ENCODE data around the gene MRPL32. TPM values are rescaled to one million over a fixed set of nuclear protein-coding genes. Genes with fewer than 3 reads are reported as not detected.

MRPL32 gene
- total and polyA plus RNA-seq, 3 experiments from 2014 or later = 49.9 to 79.5 (median 74.6) TPM

DNA sequence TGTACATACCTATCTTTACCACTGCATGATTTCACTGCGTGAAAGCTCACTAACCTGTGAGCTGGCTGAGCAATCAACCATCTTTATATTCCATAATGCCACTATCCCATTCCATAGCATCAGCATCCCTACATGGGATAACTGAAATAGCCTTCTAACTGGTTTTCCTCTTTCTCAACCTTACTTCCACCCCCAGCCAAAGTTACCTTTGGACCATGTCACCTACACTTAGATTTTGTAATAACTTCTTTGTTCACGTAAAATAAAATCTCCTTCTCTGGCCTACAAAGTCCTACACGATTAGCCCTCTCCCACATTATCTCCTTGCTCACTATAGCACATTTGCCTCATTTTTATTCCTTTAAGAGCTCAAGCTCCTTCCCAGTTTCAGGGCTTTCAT, 2.7 kb upstream of the MRPL32 start:
- H3K27ac Mint-ChIP-seq = peak overlapping the region in 6 of 8 donors; percentile 3 to 77 (median 58)
- CTCF ChIA-PET = interaction anchor here (0.8 to 4.6 kb wide), 4 partner anchors 12 to 18 kb away, joined by 3 to 31 read pairs (median 3); partner anchors contain the start of gene C7orf25

DNA sequence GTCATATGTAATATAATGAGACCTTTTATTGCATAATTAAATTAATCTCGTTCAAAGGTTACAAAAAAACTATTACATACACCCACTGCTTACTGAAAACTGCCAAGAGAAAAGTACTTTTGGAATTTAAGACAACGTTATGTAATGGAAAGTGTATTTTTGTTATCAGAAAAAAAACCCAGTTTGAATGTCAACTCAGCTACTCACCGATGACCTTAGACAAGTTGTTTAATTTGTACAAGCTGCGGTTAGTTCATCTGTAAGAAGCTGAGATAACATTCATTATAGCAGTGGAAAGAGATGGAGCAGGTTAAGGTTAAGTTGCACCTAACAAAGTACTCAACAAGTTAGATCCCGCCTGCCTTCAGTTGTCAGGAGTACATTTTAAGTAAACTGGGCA, 1.3 kb upstream of the MRPL32 start:
- POLR2A ChIA-PET = no interaction called here

More for the DNA sequence above, 2.7 kb upstream of the MRPL32 start:
- Mint-ChIP-seq H3K4me1 (peaks cover 65 to 85% (median 73%) of the 10 kb centered on the region in 3 donors), H3K9me3 (no peaks in the 10 kb centered on the region), H3K4me3 (peak overlapping the region in 6 of 7 donors; percentile 3 to 41 (median 20)), H3K36me3 (peaks cover 0 to 52% (median 7%) of the 10 kb centered on the region in 3 donors), H3K27me3 (no peaks in the 10 kb centered on the region)
- no peak for DNase-seq
- H3K27ac ChIP-seq (ENCODE audit: low read depth, low read length) = no peak overlapping the region
- H3K4me3 ChIP-seq (ENCODE audit: low read length) = no peak overlapping the region
- H3K36me3 ChIP-seq (ENCODE audit: insufficient read depth, low read length) = peaks cover 17% of the 10 kb centered on the region
- POLR2A ChIA-PET = no interaction called here
- peaks cover 49% of the 10 kb centered on the region for H3K4me1 ChIP-seq (ENCODE audit: insufficient read depth, low read length)
- no peaks in the 10 kb centered on the region for H3K9me3 ChIP-seq (ENCODE audit: low read length)
- H3K27me3 ChIP-seq (ENCODE audit: insufficient read depth, low read length, poor library complexity, severe bottlenecking) = no peaks in the 10 kb centered on the region

DNA sequence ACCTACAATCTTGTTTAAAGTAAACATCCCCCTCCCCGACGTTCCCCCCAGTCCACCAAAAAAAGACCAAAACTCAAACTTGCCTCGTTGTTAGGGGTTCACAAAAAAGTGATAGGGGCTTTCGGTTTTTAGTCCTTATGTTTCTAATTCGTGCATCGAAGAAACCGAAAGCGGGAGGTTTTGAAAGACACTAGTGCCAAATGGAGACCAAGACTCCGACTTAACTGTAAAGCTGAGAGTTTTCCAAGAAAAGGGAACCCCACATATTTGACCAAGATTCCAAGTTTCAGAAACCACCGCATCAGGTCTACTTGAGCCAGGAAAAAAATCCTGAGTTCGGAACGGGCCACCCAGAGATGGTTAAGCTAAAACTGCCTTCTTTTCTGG, 736 bp upstream of the MRPL32 start:
- Mint-ChIP-seq H3K27ac (peak overlapping the region; percentile 83 to 100 (median 98)), H3K4me1 (peaks cover 69 to 91% (median 86%) of the 10 kb centered on the region in 3 donors), H3K9me3 (no peaks in the 10 kb centered on the region), H3K36me3 (peaks cover 0 to 50% (median 4%) of the 10 kb centered on the region in 3 donors), H3K27me3 (no peaks in the 10 kb centered on the region), H3K4me3 (peak overlapping the region; percentile 95 to 100 (median 99))
- H3K9me3 ChIP-seq (ENCODE audit: low read length) = no peaks in the 10 kb centered on the region
- H3K4me3 ChIP-seq (ENCODE audit: low read length) = peak overlapping the region; percentile 98
- POLR2A ChIA-PET = interaction anchor here (0.8 to 2.2 kb wide), 6 partner anchors 8 to 651 kb away, joined by 3 to 17 read pairs (median 6); partner anchors contain the start of genes C7orf25 and STK17A
- H3K4me1 ChIP-seq (ENCODE audit: insufficient read depth, low read length) = peaks cover 49% of the 10 kb centered on the region
- H3K27ac ChIP-seq (ENCODE audit: low read depth, low read length) = peak overlapping the region; percentile 88
- CTCF ChIA-PET = interaction anchor here (0.8 to 4.6 kb wide), 7 partner anchors 10 to 790 kb away, joined by 3 to 31 read pairs (median 3); partner anchors contain the start of genes C7orf25 and STK17A
- no peak for DNase-seq
- peaks cover 9% of the 10 kb centered on the region for H3K36me3 ChIP-seq (ENCODE audit: insufficient read depth, low read length)
- no peaks in the 10 kb centered on the region for H3K27me3 ChIP-seq (ENCODE audit: insufficient read depth, low read length, poor library complexity, severe bottlenecking)

More for the DNA sequence above, 1.3 kb upstream of the MRPL32 start:
- Mint-ChIP-seq H3K36me3 (peaks cover 0 to 50% (median 4%) of the 10 kb centered on the region in 3 donors), H3K4me1 (peaks cover 67 to 91% (median 80%) of the 10 kb centered on the region in 3 donors), H3K27ac (peak overlapping the region in 7 of 8 donors; percentile 83 to 100 (median 99)), H3K4me3 (peak overlapping the region; percentile 95 to 100 (median 99)), H3K27me3 (no peaks in the 10 kb centered on the region), H3K9me3 (no peaks in the 10 kb centered on the region)
- Histone ChIP-seq H3K27me3 (ENCODE audit: insufficient read depth, low read length, poor library complexity, severe bottlenecking) (no peaks in the 10 kb centered on the region), H3K27ac (ENCODE audit: low read depth, low read length) (peak overlapping the region; percentile 88), H3K4me3 (ENCODE audit: low read length) (peak overlapping the region; percentile 98), H3K4me1 (ENCODE audit: insufficient read depth, low read length) (peaks cover 49% of the 10 kb centered on the region), H3K9me3 (ENCODE audit: low read length) (no peaks in the 10 kb centered on the region), H3K36me3 (ENCODE audit: insufficient read depth, low read length) (peaks cover 13% of the 10 kb centered on the region)
- CTCF ChIA-PET = interaction anchor here (1.4 to 4.6 kb wide), 3 partner anchors 11 to 908 kb away, joined by 3 to 31 read pairs (median 15); partner anchors contain the start of gene STK17A
- DNase-seq = no peak

DNA sequence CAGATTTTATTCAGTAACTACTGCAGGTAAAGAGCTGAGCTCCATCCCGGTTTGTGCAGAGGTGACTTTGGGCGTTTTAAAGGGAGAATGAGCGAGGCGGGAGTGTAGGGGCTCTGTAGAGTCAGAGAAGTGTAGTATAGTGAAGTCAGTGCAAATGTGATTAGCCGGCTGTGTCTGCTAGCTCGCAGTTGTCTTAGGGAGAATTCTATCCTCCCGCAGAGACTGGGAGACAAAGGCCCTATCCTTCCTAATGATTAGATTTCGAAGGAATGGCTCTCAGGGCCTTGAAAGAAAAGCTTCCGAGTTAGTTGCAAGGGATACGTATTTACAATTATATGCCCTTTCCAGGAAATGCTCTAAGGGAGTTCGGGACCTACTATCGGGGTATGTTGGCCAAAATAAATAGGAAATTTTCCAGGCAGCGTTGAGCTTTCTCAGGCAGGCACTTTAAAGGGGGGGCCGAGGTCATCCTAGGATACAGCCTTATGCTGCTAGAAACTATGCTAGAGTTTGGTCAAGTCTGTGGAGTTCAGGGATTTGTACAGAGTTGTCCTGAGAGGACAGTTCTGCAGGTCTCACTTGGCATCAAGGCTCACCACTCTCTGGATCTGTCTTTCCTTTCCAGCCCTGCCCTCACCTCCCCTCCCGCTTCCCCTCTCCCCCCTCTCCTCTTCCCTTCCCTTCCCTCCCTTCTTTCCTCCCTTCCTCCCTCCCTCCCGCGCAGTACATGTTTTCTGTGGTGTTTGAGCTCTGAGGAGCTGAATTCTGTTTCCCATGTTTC, 825 bp downstream of the MRPL32 start:
- no peaks in the 10 kb centered on the region for H3K27me3 ChIP-seq (ENCODE audit: insufficient read depth, low read length, poor library complexity, severe bottlenecking)
- H3K27ac ChIP-seq (ENCODE audit: low read depth, low read length) = peak overlapping the region; percentile 88
- CTCF ChIA-PET = interaction anchor here (1.6 to 4.6 kb wide), 4 partner anchors 9 to 905 kb away, joined by 7 to 31 read pairs (median 12); partner anchors contain the start of genes C7orf25 and STK17A
- H3K9me3 Mint-ChIP-seq = no peaks in the 10 kb centered on the region
- no peak for DNase-seq
- peaks cover 0 to 48% (median 11%) of the 10 kb centered on the region in 3 donors for H3K36me3 Mint-ChIP-seq
- H3K4me1 Mint-ChIP-seq = peaks cover 60 to 80% (median 70%) of the 10 kb centered on the region in 3 donors
- peak overlapping the region; percentile 98 for H3K4me3 ChIP-seq (ENCODE audit: low read length)
- H3K9me3 ChIP-seq (ENCODE audit: low read length) = no peaks in the 10 kb centered on the region
- peak overlapping the region; percentile 83 to 100 (median 98) for H3K27ac Mint-ChIP-seq
- no peaks in the 10 kb centered on the region for H3K27me3 Mint-ChIP-seq
- peaks cover 46% of the 10 kb centered on the region for H3K4me1 ChIP-seq (ENCODE audit: insufficient read depth, low read length)
- H3K4me3 Mint-ChIP-seq = peak overlapping the region; percentile 95 to 100 (median 99)
- POLR2A ChIA-PET = interaction anchor here (0.6 to 2.2 kb wide), 4 partner anchors 21 to 812 kb away, joined by 3 to 17 read pairs (median 6); partner anchors contain the start of genes C7orf25 and STK17A
- H3K36me3 ChIP-seq (ENCODE audit: insufficient read depth, low read length) = peaks cover 9% of the 10 kb centered on the region

DNA sequence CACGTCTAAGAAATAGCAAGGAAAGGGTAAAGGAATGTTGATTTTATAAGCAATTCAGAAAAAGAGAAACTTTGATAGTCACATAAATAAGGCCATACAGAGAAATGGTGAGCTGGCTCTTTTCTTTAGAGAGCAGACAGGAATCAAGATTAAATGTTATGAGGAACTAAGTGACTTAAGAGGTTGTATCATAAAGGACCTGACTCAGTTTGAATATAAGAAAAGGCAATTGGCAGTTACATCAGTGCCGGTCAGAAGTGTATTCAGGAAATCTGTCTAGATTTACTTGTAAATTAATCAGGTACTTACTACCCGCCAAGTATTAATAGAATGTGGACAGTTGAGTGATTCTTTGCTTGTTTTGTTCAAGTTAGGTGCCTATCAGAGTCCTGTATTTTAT, 2.1 kb downstream of the MRPL32 start:
- peaks cover 50 to 67% (median 58%) of the 10 kb centered on the region in 3 donors for H3K4me1 Mint-ChIP-seq
- peaks cover 0 to 58% (median 12%) of the 10 kb centered on the region in 3 donors for H3K36me3 Mint-ChIP-seq
- Histone ChIP-seq H3K27me3 (ENCODE audit: insufficient read depth, low read length, poor library complexity, severe bottlenecking) (no peaks in the 10 kb centered on the region), H3K4me1 (ENCODE audit: insufficient read depth, low read length) (peaks cover 34% of the 10 kb centered on the region), H3K27ac (ENCODE audit: low read depth, low read length) (no peak overlapping the region), H3K36me3 (ENCODE audit: insufficient read depth, low read length) (peaks cover 9% of the 10 kb centered on the region), H3K9me3 (ENCODE audit: low read length) (no peaks in the 10 kb centered on the region), H3K4me3 (ENCODE audit: low read length) (no peak overlapping the region)
- H3K27me3 Mint-ChIP-seq = no peaks in the 10 kb centered on the region
- CTCF ChIA-PET = interaction anchor here (1.2 to 2.6 kb wide), 4 partner anchors 10 to 904 kb away, joined by 3 to 9 read pairs (median 6); partner anchors contain the start of genes C7orf25 and STK17A
- POLR2A ChIA-PET = interaction anchor here (0.7 kb wide), 1 partner anchor 817 kb away, joined by 3 read pairs; no protein-coding TSS in a partner anchor
- no peaks in the 10 kb centered on the region for H3K9me3 Mint-ChIP-seq
- H3K27ac Mint-ChIP-seq = peak overlapping the region in 7 of 8 donors; percentile 30 to 100 (median 64)
- H3K4me3 Mint-ChIP-seq = peak overlapping the region; percentile 5 to 100 (median 56)
- DNase-seq = no peak

DNA sequence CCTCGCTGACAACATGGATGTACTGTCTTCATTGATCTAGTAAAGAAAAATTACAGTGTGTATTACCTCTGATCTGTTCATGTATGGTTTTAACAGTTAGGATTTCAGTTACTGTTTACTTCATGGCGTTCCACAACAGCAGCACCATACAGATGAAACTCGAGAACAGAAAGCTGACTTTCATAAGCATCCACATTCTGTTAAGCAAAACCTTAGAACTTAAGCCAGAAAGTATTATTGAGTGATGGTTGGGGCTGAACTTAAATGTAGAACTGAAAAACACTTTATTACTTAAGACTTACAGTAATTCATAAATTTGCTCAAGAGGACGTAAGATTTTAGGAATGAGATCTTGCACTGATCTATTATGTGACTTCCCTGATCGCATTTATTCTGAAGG, 3.7 kb downstream of the MRPL32 start:
- Mint-ChIP-seq H3K4me3 (peak overlapping the region in 1 of 7 donors; percentile 55), H3K27ac (peak overlapping the region in 1 of 8 donors; percentile 14), H3K36me3 (peaks cover 0 to 67% (median 15%) of the 10 kb centered on the region in 3 donors), H3K4me1 (peaks cover 42 to 62% (median 55%) of the 10 kb centered on the region in 3 donors), H3K27me3 (no peaks in the 10 kb centered on the region), H3K9me3 (no peaks in the 10 kb centered on the region)
- ChIA-PET POLR2A (no interaction called here), CTCF (interaction anchor here (1.2 to 1.9 kb wide), 4 partner anchors 10 to 647 kb away, joined by 3 to 7 read pairs (median 4); partner anchors contain the start of genes C7orf25 and STK17A)
- Histone ChIP-seq H3K4me3 (ENCODE audit: low read length) (no peak overlapping the region), H3K9me3 (ENCODE audit: low read length) (no peaks in the 10 kb centered on the region), H3K27me3 (ENCODE audit: insufficient read depth, low read length, poor library complexity, severe bottlenecking) (no peaks in the 10 kb centered on the region), H3K27ac (ENCODE audit: low read depth, low read length) (no peak overlapping the region), H3K36me3 (ENCODE audit: insufficient read depth, low read length) (peaks cover 9% of the 10 kb centered on the region), H3K4me1 (ENCODE audit: insufficient read depth, low read length) (peaks cover 19% of the 10 kb centered on the region)
- DNase-seq = no peak

DNA sequence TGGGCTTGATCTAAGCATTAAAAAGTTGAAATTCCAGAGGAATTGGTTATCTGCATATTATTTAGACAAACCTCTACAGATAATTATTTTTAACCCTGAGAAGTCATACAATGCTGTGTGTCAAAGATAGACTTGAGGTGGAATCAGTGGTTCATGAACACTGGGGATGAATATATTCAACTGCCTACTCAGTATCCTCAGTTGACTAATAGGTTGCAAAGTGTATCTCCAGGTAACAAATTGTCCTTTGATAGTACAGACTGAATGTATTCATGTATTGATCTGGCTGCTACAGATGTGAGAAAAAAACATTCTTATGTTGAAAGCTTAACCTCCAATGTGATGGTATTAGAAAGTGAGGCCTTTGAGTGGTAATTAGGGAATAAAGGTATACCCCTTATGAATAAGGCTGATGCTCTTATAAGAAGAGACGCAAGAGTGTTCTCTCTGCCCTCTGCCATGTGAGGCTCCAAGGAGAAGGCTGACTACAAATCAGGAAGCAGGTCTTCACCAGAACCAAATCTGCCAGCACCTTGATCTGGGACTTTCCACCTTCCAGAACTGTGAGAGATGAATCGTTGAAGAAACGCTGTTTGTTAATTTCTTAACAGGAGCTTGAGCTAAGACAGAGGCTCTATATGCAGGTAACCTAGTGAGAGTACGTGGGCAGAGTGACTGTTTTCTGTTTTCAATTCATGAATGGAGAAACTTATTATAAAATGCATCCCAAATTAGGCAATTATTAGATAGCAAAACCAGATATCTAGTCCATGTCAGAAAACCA, 7.5 kb downstream of the MRPL32 start:
- Mint-ChIP-seq H3K9me3 (no peaks in the 10 kb centered on the region), H3K27me3 (peaks cover 0 to 1% of the 10 kb centered on the region in 2 donors), H3K36me3 (peaks cover 0 to 51% (median 15%) of the 10 kb centered on the region in 3 donors), H3K4me1 (peaks cover 10 to 30% (median 22%) of the 10 kb centered on the region in 3 donors), H3K27ac (peak overlapping the region; percentile 12 to 68 (median 54)), H3K4me3 (peak overlapping the region in 1 of 7 donors; percentile 30)
- Histone ChIP-seq H3K4me3 (ENCODE audit: low read length) (no peak overlapping the region), H3K9me3 (ENCODE audit: low read length) (no peaks in the 10 kb centered on the region), H3K27me3 (ENCODE audit: insufficient read depth, low read length, poor library complexity, severe bottlenecking) (no peaks in the 10 kb centered on the region), H3K27ac (ENCODE audit: low read depth, low read length) (no peak overlapping the region), H3K36me3 (ENCODE audit: insufficient read depth, low read length) (peaks cover 9% of the 10 kb centered on the region), H3K4me1 (ENCODE audit: insufficient read depth, low read length) (no peaks in the 10 kb centered on the region)
- CTCF ChIA-PET = no interaction called here
- POLR2A ChIA-PET = no interaction called here
- DNase-seq = no peak

All from CD8-positive, alpha-beta memory T cell (primary cell).